HepG2 (cell line): ENCODE measurements around the gene HSF4. TPM values are rescaled to one million over a fixed set of nuclear protein-coding genes. Genes with fewer than 3 reads are reported as not detected.
A peak's percentile ranks its signal among the peaks of the same experiment; 100 is the strongest.

ENCODE experiments used
- ATAC-seq: fragments of 200-7000 bp; cut with Tn5 transposase; 3 replicates; pipeline ENCODE4 v1.9.1; 2020; ENCODE audit warnings: mild to moderate bottlenecking, moderate library complexity
- BruUV-seq: library from RNA; stranded (reverse); fragments of 400-500 nt; replicated peaks from 2 replicates; lab custom pipeline; 2021; lab: Mats Ljungman, UMichigan
- CTCF ChIA-PET: fragments of 300-600 bp; formaldehyde crosslinking; extraction: SDS; loops from one replicate; lab custom pipeline; 2021; ENCODE audit warnings: low total read pairs, inconsistent platforms, low intra/inter-chr PET ratio; lab: Yijun Ruan, JAX
- POLR2A ChIA-PET: fragments of 350-600 bp; sonication (Branson Sonifier 250); formaldehyde crosslinking; loops from one replicate; lab custom pipeline; 2020; ENCODE audit warnings: antibody characterized with exemption, inconsistent platforms; lab: Yijun Ruan, JAX
- DNase-seq: peaks from one replicate; pipeline ENCODE4 v3.0.0-alpha.2; 2015; ENCODE audit warnings: low spot score
- FAIRE-seq: peaks from 3 replicates; lab custom pipeline; 2011; peaks lifted over from hg19 to GRCh38; lab: Jason Lieb, UNC
- H2AFZ ChIP-seq: one replicate; pipeline ENCODE4 v1.6.1; 2011; ENCODE audit warnings: low read length, inconsistent platforms
- H3K27ac ChIP-seq: fragments of 300-600 bp; 3 replicates; pipeline ENCODE4 v1.8.0; 2011; ENCODE audit warnings: mixed run types, mild to moderate bottlenecking, mixed read lengths, low read length, inconsistent platforms; ENCODE audit not compliant: insufficient read depth; ENCODE audit errors: extremely low read length
- H3K27me3 ChIP-seq, 2 experiments: fragments of 200-600 bp in 1 of 2; 2 replicates in 1 of 2; 3 replicates in 1 of 2; pipeline versions ENCODE4 v1.6.0 to v1.8.0; 2011; ENCODE audit warnings: low read length in 2 of 2, mild to moderate bottlenecking in 2 of 2, moderate library complexity in 2 of 2, inconsistent platforms in 1 of 2; ENCODE audit not compliant: insufficient read depth in 2 of 2, control insufficient read depth in 1 of 2
- H3K36me3 ChIP-seq, 2 experiments: fragments of 200-600 bp in 1 of 2; replicated peaks in 1 of 2; 2 replicates in 1 of 2; 3 replicates in 1 of 2; pipeline versions ENCODE4 v1.5.1 to v1.8.0; 2011; ENCODE audit warnings: low read length in 2 of 2, inconsistent platforms in 1 of 2; ENCODE audit not compliant: insufficient read depth in 2 of 2, control insufficient read depth in 1 of 2
- H3K4me1 ChIP-seq: 2 replicates; pipeline ENCODE4 v1.5.1; 2012; ENCODE audit warnings: low read length, inconsistent platforms; ENCODE audit not compliant: insufficient read depth
- H3K4me2 ChIP-seq: 2 replicates; pipeline ENCODE4 v1.6.0; 2011; ENCODE audit warnings: low read depth, low read length, inconsistent platforms
- H3K4me3 ChIP-seq, 3 experiments: fragments of 200-600 bp in 1 of 3; sonication (generic), shearing (Covaris generic) in 1 of 3; replicated peaks in 1 of 3; 2 replicates each; pipeline ENCODE4 v1.5.1; 2011 to 2016; ENCODE audit warnings: low read length in 3 of 3, inconsistent platforms in 2 of 3, low read depth in 2 of 3, mild to moderate bottlenecking in 2 of 3, control low read depth in 1 of 3, mixed read lengths in 1 of 3; ENCODE audit not compliant: insufficient read depth in 1 of 3
- H3K79me2 ChIP-seq: one replicate; pipeline ENCODE4 v1.6.1; 2011; ENCODE audit warnings: low read length, inconsistent platforms; ENCODE audit not compliant: insufficient read depth
- H3K9ac ChIP-seq: 2 replicates; pipeline ENCODE4 v1.6.0; 2011; ENCODE audit warnings: mild to moderate bottlenecking, low read depth, low read length, inconsistent platforms; ENCODE audit not compliant: insufficient read depth
- H3K9me3 ChIP-seq: 2 replicates; pipeline ENCODE4 v1.5.1; 2012; ENCODE audit warnings: mild to moderate bottlenecking, low read length
- H4K20me1 ChIP-seq: 2 replicates; pipeline ENCODE4 v1.6.0; 2011; ENCODE audit warnings: inconsistent platforms, mild to moderate bottlenecking, low read length, moderate library complexity; ENCODE audit not compliant: insufficient read depth
- MYC ChIP-seq: sonication (generic); formaldehyde crosslinking; IDR thresholded peaks from 2 replicates; pipeline ENCODE4 v1.9.0; 2021; ENCODE audit warnings: missing genetic modification reagents, borderline replicate concordance
- PLRG1 ChIP-seq: fragments of 450-650 bp; conservative IDR thresholded peaks from 2 replicates; pipeline ENCODE4 v1.6.1; 2016
- TCF7L2 ChIP-seq: IDR thresholded peaks from 2 replicates; pipeline ENCODE4 v1.6.1; 2011; ENCODE audit warnings: mild to moderate bottlenecking, low read depth, low read length, moderate library complexity
- ZNF329 ChIP-seq: sonication (generic); formaldehyde crosslinking; IDR thresholded peaks from 2 replicates; pipeline ENCODE4 v1.9.0; 2021; ENCODE audit warnings: low read depth, mild to moderate bottlenecking, missing genetic modification reagents
- ZNF552 ChIP-seq: sonication (generic); formaldehyde crosslinking; IDR thresholded peaks from 2 replicates; pipeline ENCODE4 v1.9.0; 2022; ENCODE audit warnings: missing genetic modification reagents, mild to moderate bottlenecking, borderline replicate concordance
- WGBS: methylation state at CpG from one replicate; pipeline ENCODE4 v1.1.6; 2017; ENCODE audit warnings: low lambda C conversion rate; 5-methylcytosine and 5-hydroxymethylcytosine counted together
- in situ Hi-C: cut with HindIII; loops from 2 replicates; pipeline ENCODE4 v1.10.0; 2017; ENCODE audit warnings: low pct_unique_long_range_greater_than_20kb; ENCODE audit not compliant: extremely low pct_ligation_motif_present
- intact Hi-C: fragments of 100-400 bp; cut with micrococcal nuclease; formaldehyde crosslinking; loops from one replicate; pipeline ENCODE4 v1.10.0; 2022; ENCODE audit not compliant: unreplicated experiment
- polyA plus RNA-seq, 8 experiments: library from polyadenylated mRNA; depleted of rRNA in 3 of 8; stranded (reverse) in 7 of 8; unstranded in 1 of 8; fragments of >200 nt; fragmentation: Illumina TruSeq in 4 of 8; extraction: Trizol in 4 of 8; gene quantifications; 2 replicates each; pipeline versions ENCODE4 v1.2.1 to v1.2.3, GENCODE V29; 2011 to 2016; ENCODE audit warnings: low read depth in 4 of 8, missing spikeins in 1 of 8, mixed read lengths in 1 of 8; ENCODE audit not compliant: insufficient read depth in 1 of 8
- total RNA-seq, 5 experiments: library from RNA; depleted of rRNA; stranded (reverse); fragments of >200 nt; fragmentation: Illumina TruSeq; extraction: Trizol; gene quantifications; 2 replicates each; pipeline ENCODE4 v1.2.3, GENCODE V29; 2016; ENCODE audit warnings: low read depth in 1 of 5
- TF ChIP-seq, protein P1 (sequence below): sonication (generic); formaldehyde crosslinking; IDR thresholded peaks from 2 replicates; pipeline ENCODE4 v1.4.0; 2020; ENCODE audit warnings: missing genetic modification reagents, borderline replicate concordance
- TF ChIP-seq, protein P2 (sequence below): sonication (generic); formaldehyde crosslinking; IDR thresholded peaks from 2 replicates; pipeline ENCODE4 v1.4.0; 2020; ENCODE audit warnings: low read depth, missing genetic modification reagents
- TF ChIP-seq, protein P3 (sequence below): fragments of 450-650 bp; IDR thresholded peaks from 2 replicates; pipeline ENCODE4 v1.6.1; 2017
- TF ChIP-seq, protein P4 (sequence below): sonication (generic); formaldehyde crosslinking; IDR thresholded peaks from 2 replicates; pipeline ENCODE4 v1.5.0; 2020; ENCODE audit warnings: mild to moderate bottlenecking, low read depth, missing genetic modification reagents, borderline replicate concordance
- TF ChIP-seq, protein P5 (sequence below): sonication (generic); formaldehyde crosslinking; IDR thresholded peaks from 2 replicates; pipeline ENCODE4 v1.5.0; 2020; ENCODE audit warnings: mild to moderate bottlenecking, missing genetic modification reagents

Gene HSF4
- total and polyA plus RNA-seq, 2 of the 13 experiments (the other 11 are each of a cell fraction or from before 2014, with no cell fraction given) = 3.5 to 16.9 TPM

DNA sequence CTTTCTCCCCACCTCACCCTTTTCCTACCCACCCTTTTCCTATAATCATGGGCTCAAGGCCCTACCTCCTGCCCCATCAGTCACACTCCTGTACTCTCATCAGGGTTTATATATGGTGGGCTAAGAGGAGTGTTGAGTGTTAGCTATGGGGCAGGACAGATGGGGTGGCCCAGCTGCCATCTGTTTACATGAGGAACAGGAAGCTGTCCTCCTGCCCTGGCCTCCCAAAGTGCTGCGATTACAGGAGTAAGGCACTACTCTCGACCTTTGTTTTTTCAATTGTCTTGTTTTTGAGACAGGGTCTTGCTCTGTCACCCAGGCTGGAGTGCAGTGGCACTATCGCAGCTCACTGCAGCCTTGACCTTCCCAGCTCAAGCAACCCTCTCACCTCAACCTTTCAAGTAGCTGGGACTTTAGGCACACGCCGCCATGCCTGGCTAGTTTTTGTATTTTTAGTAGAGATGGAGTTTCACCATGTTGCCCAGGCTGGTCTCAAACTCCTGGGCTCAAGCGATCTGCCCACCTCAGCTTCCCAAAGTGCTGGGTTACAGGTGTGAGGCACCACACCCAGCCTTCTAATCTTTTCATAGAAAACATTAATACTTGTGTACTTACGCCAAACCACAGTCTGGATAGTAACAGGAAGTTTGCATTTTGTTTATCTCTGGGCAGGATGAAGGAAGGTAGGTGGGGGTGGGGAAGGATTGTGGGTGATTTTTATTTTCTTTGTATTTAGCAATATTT, 6.5 kb upstream of the HSF4 start:
- intact Hi-C loops = loop anchor here (5.0 to 10.0 kb wide), 2 partner anchors 201 to 263 kb away; no protein-coding TSS in a partner anchor
- DNase-seq (no peak), ATAC-seq (no peak), FAIRE-seq (no peak)
- Histone ChIP-seq H3K4me2 (peak overlapping the region; percentile 26; the same call in 1 of the 2 replicates), H3K79me2 (no peaks in the 10 kb centered on the region), H3K27me3 (peaks cover 4% of the 10 kb centered on the region in 2 experiments; a peak in 2 of 5 replicates), H3K9ac (no peak overlapping the region), H3K27ac (no peak overlapping the region), H3K36me3 (no peaks in the 10 kb centered on the region), H3K4me1 (peaks cover 45% of the 10 kb centered on the region), H3K9me3 (no peaks in the 10 kb centered on the region), H4K20me1 (no peaks in the 10 kb centered on the region), H2AFZ (no peak overlapping the region), H3K4me3 (no peak overlapping the region)
- POLR2A ChIA-PET = interaction anchor here (1.0 to 5.7 kb wide), 5 partner anchors 12 to 140 kb away, joined by 3 to 54 read pairs (median 3); partner anchors contain the start of genes NOL3 and PHAF1
- WGBS = 50% methylated on average over 7 of the region's 7 CpGs
- CTCF ChIA-PET = interaction anchor here (1.1 kb wide), 1 partner anchor 27 kb away, joined by 3 read pairs; no protein-coding TSS in a partner anchor
- in situ Hi-C loops = loop anchor here (5.0 kb wide), 2 partner anchors 141 to 181 kb away; no protein-coding TSS in a partner anchor
- no TSS peak for BruUV-seq
- TF ChIP-seq, protein P1, sequence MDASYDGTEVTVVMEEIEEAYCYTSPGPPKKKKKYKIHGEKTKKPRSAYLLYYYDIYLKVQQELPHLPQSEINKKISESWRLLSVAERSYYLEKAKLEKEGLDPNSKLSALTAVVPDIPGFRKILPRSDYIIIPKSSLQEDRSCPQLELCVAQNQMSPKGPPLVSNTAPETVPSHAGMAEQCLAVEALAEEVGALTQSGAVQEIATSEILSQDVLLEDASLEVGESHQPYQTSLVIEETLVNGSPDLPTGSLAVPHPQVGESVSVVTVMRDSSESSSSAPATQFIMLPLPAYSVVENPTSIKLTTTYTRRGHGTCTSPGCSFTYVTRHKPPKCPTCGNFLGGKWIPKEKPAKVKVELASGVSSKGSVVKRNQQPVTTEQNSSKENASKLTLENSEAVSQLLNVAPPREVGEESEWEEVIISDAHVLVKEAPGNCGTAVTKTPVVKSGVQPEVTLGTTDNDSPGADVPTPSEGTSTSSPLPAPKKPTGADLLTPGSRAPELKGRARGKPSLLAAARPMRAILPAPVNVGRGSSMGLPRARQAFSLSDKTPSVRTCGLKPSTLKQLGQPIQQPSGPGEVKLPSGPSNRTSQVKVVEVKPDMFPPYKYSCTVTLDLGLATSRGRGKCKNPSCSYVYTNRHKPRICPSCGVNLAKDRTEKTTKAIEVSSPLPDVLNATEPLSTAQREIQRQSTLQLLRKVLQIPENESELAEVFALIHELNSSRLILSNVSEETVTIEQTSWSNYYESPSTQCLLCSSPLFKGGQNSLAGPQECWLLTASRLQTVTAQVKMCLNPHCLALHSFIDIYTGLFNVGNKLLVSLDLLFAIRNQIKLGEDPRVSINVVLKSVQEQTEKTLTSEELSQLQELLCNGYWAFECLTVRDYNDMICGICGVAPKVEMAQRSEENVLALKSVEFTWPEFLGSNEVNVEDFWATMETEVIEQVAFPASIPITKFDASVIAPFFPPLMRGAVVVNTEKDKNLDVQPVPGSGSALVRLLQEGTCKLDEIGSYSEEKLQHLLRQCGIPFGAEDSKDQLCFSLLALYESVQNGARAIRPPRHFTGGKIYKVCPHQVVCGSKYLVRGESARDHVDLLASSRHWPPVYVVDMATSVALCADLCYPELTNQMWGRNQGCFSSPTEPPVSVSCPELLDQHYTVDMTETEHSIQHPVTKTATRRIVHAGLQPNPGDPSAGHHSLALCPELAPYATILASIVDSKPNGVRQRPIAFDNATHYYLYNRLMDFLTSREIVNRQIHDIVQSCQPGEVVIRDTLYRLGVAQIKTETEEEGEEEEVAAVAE = no peak
- TF ChIP-seq, protein P2, sequence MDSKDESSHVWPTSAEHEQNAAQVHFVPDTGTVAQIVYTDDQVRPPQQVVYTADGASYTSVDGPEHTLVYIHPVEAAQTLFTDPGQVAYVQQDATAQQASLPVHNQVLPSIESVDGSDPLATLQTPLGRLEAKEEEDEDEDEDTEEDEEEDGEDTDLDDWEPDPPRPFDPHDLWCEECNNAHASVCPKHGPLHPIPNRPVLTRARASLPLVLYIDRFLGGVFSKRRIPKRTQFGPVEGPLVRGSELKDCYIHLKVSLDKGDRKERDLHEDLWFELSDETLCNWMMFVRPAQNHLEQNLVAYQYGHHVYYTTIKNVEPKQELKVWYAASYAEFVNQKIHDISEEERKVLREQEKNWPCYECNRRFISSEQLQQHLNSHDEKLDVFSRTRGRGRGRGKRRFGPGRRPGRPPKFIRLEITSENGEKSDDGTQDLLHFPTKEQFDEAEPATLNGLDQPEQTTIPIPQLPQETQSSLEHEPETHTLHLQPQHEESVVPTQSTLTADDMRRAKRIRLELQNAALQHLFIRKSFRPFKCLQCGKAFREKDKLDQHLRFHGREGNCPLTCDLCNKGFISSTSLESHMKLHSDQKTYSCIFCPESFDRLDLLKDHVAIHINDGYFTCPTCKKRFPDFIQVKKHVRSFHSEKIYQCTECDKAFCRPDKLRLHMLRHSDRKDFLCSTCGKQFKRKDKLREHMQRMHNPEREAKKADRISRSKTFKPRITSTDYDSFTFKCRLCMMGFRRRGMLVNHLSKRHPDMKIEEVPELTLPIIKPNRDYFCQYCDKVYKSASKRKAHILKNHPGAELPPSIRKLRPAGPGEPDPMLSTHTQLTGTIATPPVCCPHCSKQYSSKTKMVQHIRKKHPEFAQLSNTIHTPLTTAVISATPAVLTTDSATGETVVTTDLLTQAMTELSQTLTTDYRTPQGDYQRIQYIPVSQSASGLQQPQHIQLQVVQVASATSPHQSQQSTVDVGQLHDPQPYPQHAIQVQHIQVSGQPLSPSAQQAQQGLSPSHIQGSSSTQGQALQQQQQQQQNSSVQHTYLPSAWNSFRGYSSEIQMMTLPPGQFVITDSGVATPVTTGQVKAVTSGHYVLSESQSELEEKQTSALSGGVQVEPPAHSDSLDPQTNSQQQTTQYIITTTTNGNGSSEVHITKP (CRISPR knock-in tag) = no peak
- TF ChIP-seq, protein P3, sequence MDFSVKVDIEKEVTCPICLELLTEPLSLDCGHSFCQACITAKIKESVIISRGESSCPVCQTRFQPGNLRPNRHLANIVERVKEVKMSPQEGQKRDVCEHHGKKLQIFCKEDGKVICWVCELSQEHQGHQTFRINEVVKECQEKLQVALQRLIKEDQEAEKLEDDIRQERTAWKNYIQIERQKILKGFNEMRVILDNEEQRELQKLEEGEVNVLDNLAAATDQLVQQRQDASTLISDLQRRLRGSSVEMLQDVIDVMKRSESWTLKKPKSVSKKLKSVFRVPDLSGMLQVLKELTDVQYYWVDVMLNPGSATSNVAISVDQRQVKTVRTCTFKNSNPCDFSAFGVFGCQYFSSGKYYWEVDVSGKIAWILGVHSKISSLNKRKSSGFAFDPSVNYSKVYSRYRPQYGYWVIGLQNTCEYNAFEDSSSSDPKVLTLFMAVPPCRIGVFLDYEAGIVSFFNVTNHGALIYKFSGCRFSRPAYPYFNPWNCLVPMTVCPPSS = no peak
- no peak for TF ChIP-seq ZNF329 (CRISPR knock-in tag)
- TF ChIP-seq, protein P4, sequence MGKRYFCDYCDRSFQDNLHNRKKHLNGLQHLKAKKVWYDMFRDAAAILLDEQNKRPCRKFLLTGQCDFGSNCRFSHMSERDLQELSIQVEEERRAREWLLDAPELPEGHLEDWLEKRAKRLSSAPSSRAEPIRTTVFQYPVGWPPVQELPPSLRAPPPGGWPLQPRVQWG (CRISPR knock-in tag) = no peak
- no peak for TF ChIP-seq TCF7L2
- no peak for TF ChIP-seq PLRG1
- 0 out of 2 replicates have a peak, but pooled peaks have one; percentile 15 for TF ChIP-seq MYC (CRISPR knock-in tag)
- TF ChIP-seq ZNF552 (CRISPR knock-in tag) = no peak
- TF ChIP-seq, protein P5, sequence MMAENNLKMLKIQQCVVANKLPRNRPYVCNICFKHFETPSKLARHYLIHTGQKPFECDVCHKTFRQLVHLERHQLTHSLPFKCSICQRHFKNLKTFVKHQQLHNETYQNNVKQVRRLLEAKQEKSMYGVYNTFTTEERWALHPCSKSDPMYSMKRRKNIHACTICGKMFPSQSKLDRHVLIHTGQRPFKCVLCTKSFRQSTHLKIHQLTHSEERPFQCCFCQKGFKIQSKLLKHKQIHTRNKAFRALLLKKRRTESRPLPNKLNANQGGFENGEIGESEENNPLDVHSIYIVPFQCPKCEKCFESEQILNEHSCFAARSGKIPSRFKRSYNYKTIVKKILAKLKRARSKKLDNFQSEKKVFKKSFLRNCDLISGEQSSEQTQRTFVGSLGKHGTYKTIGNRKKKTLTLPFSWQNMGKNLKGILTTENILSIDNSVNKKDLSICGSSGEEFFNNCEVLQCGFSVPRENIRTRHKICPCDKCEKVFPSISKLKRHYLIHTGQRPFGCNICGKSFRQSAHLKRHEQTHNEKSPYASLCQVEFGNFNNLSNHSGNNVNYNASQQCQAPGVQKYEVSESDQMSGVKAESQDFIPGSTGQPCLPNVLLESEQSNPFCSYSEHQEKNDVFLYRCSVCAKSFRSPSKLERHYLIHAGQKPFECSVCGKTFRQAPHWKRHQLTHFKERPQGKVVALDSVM (CRISPR knock-in tag) = peak; percentile 75
